GM18873 (cell line): ENCODE measurements around the gene TNFRSF1B.

ENCODE experiments used
- ATAC-seq: cut with Tn5 transposase; IDR thresholded peaks from one replicate; pipeline ENCODE4 v1.9.1; 2021; ENCODE audit warnings: mild to moderate bottlenecking, moderate library complexity, moderate number of reproducible peaks; ENCODE audit not compliant: unreplicated experiment, low FRiP score

TNFRSF1B gene

DNA sequence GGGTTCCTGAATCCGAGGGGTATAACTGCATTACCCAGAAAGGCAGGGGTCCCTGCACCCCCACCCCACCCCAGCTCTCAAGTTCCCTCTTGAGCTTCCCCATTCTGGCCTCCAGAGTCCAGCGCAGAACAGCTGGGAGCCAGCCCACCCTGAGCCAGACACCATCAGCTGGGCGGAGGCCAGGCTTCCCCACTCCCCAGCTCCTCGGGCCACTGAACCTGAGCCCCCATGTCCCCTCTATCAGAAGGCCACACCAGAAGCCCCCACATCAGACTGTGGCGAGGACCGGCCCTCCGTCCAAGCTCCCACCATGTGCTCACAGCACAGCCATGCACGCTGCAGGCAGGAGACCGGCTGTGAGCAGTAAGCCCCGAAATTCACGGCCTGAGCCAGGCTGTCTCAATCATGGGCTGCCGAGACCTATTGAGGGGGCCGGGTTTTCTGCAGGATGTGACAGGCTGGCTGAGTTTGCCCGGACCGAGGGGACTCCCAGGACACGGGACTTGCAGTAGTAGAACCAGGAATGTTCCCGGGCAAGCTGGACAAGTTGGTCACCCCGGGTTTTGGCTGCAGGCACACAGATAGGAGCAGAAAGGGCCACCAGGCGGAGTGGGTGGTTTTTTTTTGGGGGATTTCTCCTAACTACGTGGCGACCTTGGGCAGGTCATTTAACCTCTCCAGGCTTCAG is 25.5 kb upstream of the TNFRSF1B start:
- ATAC-seq = no peak

DNA sequence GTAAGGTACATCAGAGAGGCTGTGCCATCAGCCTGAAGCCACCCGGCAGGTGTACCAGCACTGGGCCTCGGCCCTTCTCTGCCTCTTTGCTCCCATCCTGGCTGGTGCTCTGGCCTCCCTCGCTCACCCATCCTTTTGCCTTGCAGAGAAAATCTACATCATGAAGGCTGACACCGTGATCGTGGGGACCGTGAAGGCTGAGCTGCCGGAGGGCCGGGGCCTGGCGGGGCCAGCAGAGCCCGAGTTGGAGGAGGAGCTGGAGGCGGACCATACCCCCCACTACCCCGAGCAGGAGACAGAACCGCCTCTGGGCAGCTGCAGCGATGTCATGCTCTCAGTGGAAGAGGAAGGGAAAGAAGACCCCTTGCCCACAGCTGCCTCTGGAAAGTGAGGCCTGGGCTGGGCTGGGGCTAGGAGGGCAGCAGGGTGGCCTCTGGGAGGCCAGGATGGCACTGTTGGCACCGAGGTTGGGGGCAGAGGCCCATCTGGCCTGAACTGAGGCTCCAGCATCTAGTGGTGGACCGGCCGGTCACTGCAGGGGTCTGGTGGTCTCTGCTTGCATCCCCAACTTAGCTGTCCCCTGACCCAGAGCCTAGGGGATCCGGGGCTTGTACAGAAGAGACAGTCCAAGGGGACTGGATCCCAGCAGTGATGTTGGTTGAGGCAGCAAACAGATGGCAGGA is 24.5 kb upstream of the TNFRSF1B start:
- no peak for ATAC-seq

DNA sequence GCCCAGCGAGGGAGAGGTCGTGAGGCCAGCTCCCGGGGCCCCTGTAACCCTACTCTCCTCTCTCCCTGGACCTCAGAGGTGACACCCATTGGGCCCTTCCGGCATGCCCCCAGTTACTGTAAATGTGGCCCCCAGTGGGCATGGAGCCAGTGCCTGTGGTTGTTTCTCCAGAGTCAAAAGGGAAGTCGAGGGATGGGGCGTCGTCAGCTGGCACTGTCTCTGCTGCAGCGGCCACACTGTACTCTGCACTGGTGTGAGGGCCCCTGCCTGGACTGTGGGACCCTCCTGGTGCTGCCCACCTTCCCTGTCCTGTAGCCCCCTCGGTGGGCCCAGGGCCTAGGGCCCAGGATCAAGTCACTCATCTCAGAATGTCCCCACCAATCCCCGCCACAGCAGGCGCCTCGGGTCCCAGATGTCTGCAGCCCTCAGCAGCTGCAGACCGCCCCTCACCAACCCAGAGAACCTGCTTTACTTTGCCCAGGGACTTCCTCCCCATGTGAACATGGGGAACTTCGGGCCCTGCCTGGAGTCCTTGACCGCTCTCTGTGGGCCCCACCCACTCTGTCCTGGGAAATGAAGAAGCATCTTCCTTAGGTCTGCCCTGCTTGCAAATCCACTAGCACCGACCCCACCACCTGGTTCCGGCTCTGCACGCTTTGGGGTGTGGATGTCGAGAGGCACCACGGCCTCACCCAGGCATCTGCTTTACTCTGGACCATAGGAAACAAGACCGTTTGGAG is 23.7 kb upstream of the TNFRSF1B start:
- no peak for ATAC-seq

DNA sequence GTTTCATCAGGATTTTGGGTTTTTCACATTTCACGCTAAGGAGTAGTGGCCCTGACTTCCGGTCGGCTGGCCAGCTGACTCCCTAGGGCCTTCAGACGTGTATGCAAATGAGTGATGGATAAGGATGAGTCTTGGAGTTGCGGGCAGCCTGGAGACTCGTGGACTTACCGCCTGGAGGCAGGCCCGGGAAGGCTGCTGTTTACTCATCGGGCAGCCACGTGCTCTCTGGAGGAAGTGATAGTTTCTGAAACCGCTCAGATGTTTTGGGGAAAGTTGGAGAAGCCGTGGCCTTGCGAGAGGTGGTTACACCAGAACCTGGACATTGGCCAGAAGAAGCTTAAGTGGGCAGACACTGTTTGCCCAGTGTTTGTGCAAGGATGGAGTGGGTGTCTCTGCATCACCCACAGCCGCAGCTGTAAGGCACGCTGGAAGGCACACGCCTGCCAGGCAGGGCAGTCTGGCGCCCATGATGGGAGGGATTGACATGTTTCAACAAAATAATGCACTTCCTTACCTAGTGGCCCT is 23.1 kb upstream of the TNFRSF1B start:
- no peak for ATAC-seq

DNA sequence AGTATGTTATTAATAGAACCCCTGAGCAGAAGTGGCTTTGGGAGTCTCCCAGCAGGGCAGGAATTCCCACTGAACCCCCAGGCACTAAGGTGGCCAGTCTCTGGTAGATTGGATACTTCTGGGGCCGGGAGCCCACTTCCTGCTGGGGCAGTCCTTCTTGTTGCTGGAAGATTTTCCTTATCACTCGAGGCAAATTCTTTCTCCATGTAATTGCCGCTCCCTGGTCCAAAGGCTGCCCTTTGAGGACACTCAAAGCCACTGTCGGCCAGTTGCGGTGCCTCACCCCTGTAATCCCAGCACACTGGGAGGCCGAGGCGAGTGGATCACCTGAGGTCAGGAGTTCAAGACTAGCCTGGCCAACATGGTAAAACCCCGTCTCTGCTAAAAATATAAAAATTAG is 22.6 kb upstream of the TNFRSF1B start:
- ATAC-seq = no peak

DNA sequence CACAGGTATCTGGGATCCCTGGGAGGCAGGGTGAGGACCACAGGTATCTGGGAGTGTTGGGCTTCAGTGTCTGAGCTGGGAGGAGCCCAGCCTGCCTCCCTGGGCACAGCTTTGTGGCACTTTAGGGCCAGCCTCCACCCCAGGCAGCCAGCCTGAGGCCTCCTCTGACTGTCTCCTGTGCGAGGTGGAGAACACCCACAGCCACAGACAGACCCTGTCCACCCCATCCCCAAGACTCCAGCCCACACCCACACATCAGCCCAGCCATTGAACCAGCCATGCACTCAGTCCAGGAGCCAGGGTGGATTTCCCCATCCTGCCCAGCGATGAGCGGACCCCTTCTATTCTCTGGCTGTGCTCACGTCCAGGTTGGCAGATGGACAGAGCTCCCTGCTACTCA is 21.8 kb upstream of the TNFRSF1B start:
- no peak for ATAC-seq

DNA sequence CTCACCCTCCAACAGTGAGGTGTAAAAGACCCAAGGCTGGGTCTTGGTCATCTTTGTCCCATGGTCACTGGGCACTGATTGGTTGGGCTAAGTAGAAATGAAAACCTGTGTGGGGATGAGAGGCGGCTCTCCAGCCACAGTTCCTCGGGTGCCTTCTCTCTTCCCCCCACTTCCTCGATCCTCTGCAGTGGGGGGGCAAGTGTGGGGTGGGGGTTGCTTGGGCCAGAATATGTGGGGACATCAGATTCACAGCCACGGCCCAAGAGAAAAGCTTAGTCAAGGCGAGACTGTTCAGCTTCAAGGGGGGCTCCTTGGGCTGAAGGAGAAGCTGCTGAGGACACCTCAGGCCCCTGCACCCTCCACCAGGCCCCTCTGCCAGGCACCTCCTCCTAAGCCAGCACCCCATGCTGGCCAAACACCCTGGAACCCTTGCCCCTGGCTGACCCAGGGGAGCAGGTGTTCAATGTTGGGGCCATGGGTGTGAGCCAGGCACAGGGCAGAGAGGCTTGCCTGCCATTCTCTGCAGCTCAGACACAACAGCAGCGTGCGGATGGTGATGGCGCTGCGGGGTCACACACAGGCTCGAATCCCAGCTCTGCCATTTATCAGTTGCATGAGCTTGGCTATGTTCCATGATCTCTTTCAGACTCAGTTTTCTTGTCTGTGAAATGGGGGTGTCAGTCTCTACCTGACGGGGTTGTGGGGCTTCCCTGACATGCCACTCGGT is 21.0 kb upstream of the TNFRSF1B start:
- no peak for ATAC-seq

DNA sequence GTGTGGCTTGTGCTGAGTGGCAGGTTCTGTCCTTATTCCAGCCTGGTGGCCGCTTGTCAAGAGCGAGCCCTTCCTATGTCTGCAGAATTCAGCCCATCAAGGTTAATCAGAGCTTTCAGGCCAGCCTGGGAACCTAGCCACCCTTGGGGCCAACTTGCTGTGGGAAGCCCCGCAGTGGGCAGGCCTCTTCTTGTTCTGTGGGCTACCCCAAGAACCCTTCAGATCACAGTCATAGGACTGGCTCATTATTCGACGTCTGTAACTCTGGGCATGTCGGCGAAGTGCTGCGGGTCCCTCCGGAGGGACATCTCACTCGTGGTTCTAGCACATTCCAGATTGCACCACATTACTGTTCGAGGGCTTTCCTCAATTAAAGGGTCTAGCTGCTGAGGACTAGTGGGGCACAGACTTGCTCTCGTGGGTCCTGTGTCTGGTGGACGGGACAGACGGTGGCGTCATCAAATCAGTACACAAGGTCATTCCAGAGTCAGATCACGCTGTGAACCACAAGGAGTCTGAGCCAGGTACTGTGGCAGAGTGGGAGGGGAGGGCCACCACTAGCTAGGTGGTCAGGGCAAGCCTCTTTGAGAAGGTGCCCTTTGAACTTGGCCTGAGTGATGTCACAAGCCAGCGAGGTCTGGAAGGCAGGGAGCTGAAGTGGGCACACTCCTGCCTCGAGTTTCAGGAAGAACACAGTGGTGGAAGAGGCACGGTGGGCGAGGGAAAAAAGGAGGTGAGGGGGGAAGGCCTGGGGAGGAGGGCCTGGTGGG is 20.3 kb upstream of the TNFRSF1B start:
- no peak for ATAC-seq

DNA sequence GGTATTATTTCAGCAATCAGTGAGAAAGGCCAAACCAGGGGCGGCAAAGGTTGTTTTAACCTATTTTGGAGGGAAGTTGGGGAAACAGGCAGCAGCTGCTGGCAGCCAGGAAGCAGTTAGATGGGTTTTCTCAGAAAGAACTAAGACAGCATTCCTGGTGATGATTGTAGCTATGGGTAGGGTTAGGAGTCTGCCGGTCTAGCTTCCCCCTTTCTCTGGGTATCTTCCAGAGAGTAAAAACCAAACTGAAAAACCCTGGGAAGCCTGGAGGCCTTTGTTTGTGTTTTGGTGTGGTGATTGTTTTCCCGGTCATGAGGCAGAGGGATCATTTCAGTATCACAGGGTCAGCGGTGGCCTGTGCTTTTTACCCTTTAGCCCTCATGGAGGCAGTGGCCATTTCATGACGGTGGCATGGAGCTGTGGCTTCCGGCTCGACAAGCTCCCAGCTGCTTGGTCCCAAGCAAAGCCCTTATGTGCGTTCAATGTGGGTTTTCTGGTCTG is 19.5 kb upstream of the TNFRSF1B start:
- no peak for ATAC-seq

DNA sequence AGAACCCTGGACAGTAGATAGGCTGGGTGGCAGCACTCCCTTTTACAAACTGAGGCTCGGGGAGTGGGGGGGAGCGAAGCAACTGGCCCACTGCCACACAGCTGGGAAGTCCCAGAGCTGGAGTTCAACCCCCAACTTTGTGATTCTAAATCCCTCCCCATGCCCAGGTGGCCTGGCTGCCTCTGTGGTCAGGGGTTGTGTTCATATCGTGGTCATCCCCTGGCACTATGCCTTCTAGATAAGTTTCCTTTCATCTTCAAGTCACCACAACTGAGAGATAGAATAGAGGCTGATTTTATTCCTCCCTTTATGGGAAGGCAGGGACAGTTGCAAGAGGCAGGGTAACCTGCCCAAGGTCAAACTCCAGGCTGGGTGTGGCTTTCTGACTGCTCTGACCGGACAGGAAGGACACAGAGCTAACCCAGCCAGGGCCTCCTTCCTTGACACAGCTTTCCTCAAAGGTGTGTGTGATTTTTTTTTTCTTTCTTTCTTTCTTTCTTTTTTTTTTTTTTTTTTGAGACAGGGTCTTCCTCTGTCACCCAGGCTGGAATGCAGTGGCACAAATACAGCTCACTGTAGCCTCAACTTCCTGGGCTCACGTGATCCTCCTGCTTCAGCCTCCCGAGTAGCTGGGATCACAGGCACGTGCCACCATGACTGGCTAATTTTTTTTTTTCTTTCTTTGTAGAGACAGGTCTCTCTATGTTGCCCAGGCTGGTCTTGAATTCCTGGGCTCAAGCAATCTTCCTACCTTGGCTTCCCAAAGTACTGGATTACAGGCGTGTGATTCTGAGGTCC is 18.4 kb upstream of the TNFRSF1B start:
- no peak for ATAC-seq

DNA sequence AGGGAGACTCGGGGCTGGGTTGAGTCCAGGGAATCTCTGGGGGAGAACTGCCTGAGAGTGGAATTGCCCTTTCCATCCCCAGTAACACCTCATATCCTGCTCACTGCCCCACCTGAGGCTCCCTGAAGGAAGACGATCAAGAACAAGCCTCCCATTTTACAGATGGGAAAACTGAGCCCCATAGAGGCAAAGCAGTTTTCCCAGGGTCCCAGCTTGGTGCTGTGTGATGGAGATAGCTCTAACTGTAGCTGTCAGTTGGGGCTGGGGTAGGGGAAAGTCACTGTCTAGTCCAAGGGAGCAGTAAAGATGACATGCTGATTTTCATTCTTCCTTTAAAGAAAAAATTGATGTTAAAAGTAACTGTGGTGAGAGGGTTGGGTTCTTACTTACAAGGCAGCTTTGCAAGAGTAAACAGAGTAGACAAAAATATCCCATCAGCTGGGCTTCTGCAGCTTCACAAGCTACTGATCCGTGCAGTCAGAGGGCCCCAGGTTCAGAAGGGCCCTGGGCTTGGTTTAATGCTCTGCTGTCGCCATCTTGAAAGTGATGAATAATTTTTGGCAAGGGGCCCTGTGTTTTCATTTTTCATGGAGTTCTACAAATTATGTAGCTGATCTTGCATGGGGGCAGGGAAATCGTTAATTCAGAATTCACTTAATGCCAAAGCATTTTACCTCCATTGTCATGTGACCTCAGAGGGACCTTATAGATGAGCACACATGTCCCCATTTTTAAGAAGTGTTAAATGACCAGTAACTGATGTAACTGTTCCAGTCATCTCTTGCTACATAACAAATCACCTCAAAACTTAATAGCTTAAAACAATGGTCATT is 17.6 kb upstream of the TNFRSF1B start:
- no peak for ATAC-seq

DNA sequence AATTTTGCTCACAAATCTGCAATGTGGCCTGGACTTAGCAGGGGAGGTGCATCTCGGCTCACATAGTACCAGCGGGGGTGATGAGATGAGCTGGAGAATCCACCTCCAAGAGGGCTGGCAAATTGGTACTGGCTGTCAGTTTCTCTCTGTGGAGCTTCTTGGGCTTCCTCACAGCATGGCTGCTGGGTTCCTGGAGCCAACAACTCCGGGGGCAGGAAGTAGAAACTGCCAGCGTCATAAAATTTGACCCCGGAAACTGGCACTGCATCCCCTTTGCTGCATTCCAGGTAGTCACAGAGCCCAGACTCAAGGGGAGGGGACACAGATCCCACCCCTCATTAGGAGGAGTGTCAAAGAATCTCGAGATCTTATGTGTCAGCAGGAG is 17.0 kb upstream of the TNFRSF1B start:
- ATAC-seq = no peak

DNA sequence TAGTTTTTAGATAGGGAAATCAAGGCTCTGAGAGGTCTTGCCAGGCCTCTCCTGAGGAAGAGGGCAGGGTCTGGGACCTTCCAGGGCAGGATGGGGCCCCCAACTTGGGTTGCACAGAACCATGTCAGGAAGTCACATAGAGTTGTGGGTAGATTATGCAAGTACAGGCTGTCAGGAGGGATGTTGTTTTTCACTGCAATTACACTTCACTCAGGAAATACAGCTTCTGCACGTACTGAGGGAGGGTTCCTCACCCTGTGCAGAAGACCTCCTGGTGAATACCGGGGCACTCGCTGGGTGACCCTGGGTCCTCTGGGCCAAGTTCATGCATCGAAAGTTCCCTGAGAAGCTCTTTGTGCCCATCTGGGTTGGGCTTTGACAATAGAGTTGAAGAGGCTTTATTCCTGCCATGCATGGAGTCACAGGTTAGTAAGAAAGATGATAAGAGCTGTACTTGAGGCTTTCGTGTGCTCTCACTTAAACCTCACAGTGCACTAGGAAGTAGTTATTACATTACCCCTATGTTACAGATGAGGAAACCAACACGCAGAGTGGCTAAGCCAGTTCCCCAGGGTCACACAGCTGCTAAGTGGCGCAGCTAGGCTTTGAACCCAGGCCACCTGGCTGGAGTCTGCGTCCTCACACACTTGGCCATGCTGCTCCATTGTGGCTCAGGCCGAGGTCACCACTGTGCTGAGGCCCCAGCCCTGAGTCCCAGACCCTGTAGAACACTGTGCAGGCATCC is 16.2 kb upstream of the TNFRSF1B start:
- ATAC-seq = no peak

DNA sequence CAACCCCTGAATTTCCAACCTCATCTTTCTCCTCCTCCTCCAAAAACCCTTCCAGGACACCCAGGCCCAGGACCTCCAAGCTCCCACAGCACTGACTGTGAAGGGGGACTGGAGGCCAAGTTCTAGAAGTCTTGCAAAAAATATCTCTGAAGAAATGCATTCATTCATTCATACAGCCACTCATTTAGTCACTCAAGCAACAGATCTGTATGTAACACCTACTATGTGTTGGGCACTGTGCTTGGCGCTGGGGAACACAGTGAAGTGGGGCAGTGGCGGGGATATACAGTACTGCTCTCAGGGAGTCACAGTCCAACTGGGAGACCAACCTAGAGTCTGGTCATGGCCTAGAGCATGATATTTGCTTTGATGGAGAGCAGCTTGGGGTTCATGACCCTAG is 15.3 kb upstream of the TNFRSF1B start:
- ATAC-seq = no peak

DNA sequence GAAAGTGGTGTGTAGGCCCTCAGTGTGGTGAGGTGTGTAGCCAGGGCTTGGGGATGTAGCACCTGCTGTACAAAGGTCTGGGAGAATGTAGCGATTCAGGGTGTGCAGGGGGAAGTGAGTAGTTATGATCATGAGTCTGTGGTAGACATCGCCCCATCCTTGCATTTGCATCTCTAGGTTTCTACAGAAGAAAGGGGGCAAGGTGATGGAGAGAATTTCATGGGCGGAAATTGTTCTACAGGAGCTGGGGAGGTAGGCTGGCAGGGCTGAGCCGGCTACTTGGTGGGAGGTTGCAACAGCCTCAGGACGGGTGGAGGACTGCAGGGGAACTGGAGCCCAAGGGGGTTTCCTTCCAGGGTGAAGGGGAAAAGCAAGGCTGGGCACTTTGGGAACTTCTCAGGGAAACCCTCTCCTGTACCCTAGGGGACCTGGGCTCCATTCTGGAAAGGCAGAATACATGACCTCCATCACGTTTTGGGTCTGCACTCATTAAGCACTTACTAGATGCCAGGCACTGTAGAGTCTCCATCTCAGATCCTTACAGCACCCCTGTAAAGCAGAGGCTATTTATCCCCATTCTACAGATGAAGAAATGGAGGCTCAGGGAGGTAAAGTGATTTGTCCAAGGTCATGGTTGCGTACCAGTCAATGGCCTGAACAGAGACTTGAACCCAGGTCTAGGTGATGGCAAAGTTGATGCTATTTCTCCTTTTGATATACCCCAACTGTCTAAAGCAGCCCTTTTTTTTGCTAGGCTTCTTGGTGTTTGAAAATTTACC is 14.5 kb upstream of the TNFRSF1B start:
- ATAC-seq = peak; percentile 61

DNA sequence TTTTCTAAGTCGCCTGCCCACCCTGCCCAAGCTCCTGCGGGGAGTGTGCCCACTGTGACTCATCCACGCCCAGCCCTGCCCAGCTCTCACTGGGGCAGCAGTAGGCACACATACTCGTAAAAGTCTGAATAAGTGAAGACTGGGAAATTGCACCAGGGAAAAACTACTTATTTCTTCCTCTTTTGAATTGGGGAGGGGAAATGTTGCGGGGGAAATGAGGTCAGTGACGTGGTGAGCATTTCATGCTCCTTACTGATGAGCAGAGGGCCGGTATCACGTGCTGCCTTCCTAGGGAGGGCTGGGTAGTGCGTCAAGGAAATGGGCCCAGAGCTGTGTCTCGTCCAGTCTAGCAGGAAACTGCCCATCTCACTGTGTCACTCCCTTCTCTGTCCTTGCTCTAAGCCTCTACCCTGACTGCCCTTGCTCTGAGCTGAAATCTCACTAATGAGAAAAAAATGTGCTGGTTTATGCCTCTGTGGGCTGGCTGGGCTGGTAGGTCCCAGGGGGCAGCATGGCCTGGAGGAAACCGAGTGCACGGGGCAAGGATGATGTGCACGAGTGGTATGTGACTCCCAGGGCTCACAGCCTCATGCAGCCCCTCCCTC is 13.5 kb upstream of the TNFRSF1B start:
- ATAC-seq = no peak
